WTC11 (cell line): ENCODE measurements around the gene JAKMIP1. TPM values are rescaled to one million over a fixed set of nuclear protein-coding genes. Genes with fewer than 3 reads are reported as not detected.

Experiments
- ATAC-seq: fragments of 200-7000 bp; cut with Tn5 transposase; 2 replicates; pipeline ENCODE4 v1.10.0; 2021; ENCODE audit warnings: mild to moderate bottlenecking, moderate library complexity
- CTCF ChIA-PET: fragments of 300-600 bp; sonication (Branson Sonifier 250); formaldehyde crosslinking; loops from one replicate; lab custom pipeline; 2021; ENCODE audit warnings: antibody characterized with exemption; lab: Charles Lee
- POLR2A ChIA-PET: fragments of 350-600 bp; sonication (Branson Sonifier 250); formaldehyde crosslinking; loops from one replicate; lab custom pipeline; 2021; ENCODE audit warnings: antibody characterized with exemption; lab: Charles Lee
- DNase-seq: peaks from one replicate; pipeline ENCODE4 v3.0.0; 2021; ENCODE audit warnings: low spot score
- H3K27ac Mint-ChIP-seq: 2 replicates; pipeline ENCODE4 v1.8.0; 2021; ENCODE audit warnings: mixed read lengths
- H3K27me3 Mint-ChIP-seq: 2 replicates; pipeline ENCODE4 v1.8.0; 2021; ENCODE audit warnings: low read depth, mild to moderate bottlenecking, moderate library complexity, mixed read lengths
- H3K36me3 Mint-ChIP-seq: 2 replicates; pipeline ENCODE4 v1.8.0; 2021; ENCODE audit warnings: mixed read lengths
- H3K4me1 Mint-ChIP-seq: 2 replicates; pipeline ENCODE4 v1.8.0; 2022; ENCODE audit warnings: mixed read lengths
- H3K4me3 Mint-ChIP-seq: 2 replicates; pipeline ENCODE4 v1.8.0; 2021; ENCODE audit warnings: mild to moderate bottlenecking, moderate library complexity, mixed read lengths
- H3K9me3 Mint-ChIP-seq: 2 replicates; pipeline ENCODE4 v1.8.0; 2021; ENCODE audit warnings: mixed read lengths
- E2F1 ChIP-seq: sonication (generic); formaldehyde crosslinking; IDR thresholded peaks from 2 replicates; pipeline ENCODE4 v1.8.0; 2022; ENCODE audit warnings: mild to moderate bottlenecking, missing genetic modification reagents
- FOXK1 ChIP-seq: sonication (generic); formaldehyde crosslinking; IDR thresholded peaks from 2 replicates; pipeline ENCODE4 v1.8.0; 2022; ENCODE audit warnings: mild to moderate bottlenecking, moderate library complexity, missing genetic modification reagents
- GRHL2 ChIP-seq: fragments of 250-450 bp; sonication (Bioruptor Pico); IDR thresholded peaks from 2 replicates; pipeline ENCODE4 v1.8.0; 2022; ENCODE audit warnings: mild to moderate bottlenecking, moderate library complexity; ENCODE audit not compliant: insufficient replicate concordance, severe bottlenecking
- JUN ChIP-seq: sonication (generic); formaldehyde crosslinking; IDR thresholded peaks from 2 replicates; pipeline ENCODE4 v1.8.0; 2023; ENCODE audit warnings: mild to moderate bottlenecking, missing genetic modification reagents
- MXD4 ChIP-seq: fragments of 250-450 bp; sonication (Bioruptor Pico); IDR thresholded peaks from 2 replicates; pipeline ENCODE4 v1.8.0; 2021; ENCODE audit warnings: mild to moderate bottlenecking, moderate library complexity, borderline replicate concordance
- NFATC4 ChIP-seq: fragments of 250-450 bp; sonication (Bioruptor Pico); IDR thresholded peaks from 2 replicates; pipeline ENCODE4 v1.9.0; 2021; ENCODE audit warnings: mild to moderate bottlenecking
- NFYB ChIP-seq: sonication (generic); formaldehyde crosslinking; conservative IDR thresholded peaks from 2 replicates; pipeline ENCODE4 v1.8.0; 2022; ENCODE audit warnings: low read depth, missing genetic modification reagents
- NR3C1 ChIP-seq: sonication (generic); formaldehyde crosslinking; conservative IDR thresholded peaks from 2 replicates; pipeline ENCODE4 v1.8.1; 2023; ENCODE audit warnings: low read depth, mild to moderate bottlenecking, missing genetic modification reagents
- OVOL2 ChIP-seq: fragments of 250-450 bp; sonication (Bioruptor Pico); IDR thresholded peaks from 2 replicates; pipeline ENCODE4 v1.9.0; 2021; ENCODE audit warnings: mild to moderate bottlenecking, borderline replicate concordance
- RELA ChIP-seq: sonication (generic); formaldehyde crosslinking; IDR thresholded peaks from 2 replicates; pipeline ENCODE4 v1.8.1; 2022; ENCODE audit warnings: missing genetic modification reagents, mild to moderate bottlenecking, borderline replicate concordance
- RORB ChIP-seq: fragments of 250-450 bp; sonication (Bioruptor Pico); IDR thresholded peaks from 2 replicates; pipeline ENCODE4 v1.9.0; 2021; ENCODE audit warnings: mild to moderate bottlenecking
- SMAD4 ChIP-seq: sonication (generic); formaldehyde crosslinking; IDR thresholded peaks from 2 replicates; pipeline ENCODE4 v1.8.0; 2022; ENCODE audit warnings: mild to moderate bottlenecking, missing genetic modification reagents
- TCF7 ChIP-seq: sonication (generic); formaldehyde crosslinking; IDR thresholded peaks from 2 replicates; pipeline ENCODE4 v1.8.0; 2022; ENCODE audit warnings: mild to moderate bottlenecking, low read depth, missing genetic modification reagents, moderate library complexity
- ZNF425 ChIP-seq: fragments of 250-450 bp; sonication (Bioruptor Pico); conservative IDR thresholded peaks from 2 replicates; pipeline ENCODE4 v1.9.0; 2021; ENCODE audit warnings: mild to moderate bottlenecking
- ZNF512 ChIP-seq: sonication (generic); formaldehyde crosslinking; IDR thresholded peaks from 2 replicates; pipeline ENCODE4 v1.8.1; 2022; ENCODE audit warnings: missing genetic modification reagents, borderline replicate concordance
- total RNA-seq: library from RNA; stranded (reverse); gene quantifications from 3 replicates; pipeline ENCODE4 v1.2.3, GENCODE V29; 2021
- TF ChIP-seq, protein P1 (sequence below): sonication (generic); formaldehyde crosslinking; IDR thresholded peaks from 2 replicates; pipeline ENCODE4 v1.8.0; 2022; ENCODE audit warnings: mild to moderate bottlenecking, missing genetic modification reagents
- TF ChIP-seq, protein P2 (sequence below): sonication (generic); formaldehyde crosslinking; IDR thresholded peaks from 2 replicates; pipeline ENCODE4 v1.8.1; 2023; ENCODE audit warnings: mild to moderate bottlenecking, missing genetic modification reagents, moderate library complexity
- TF ChIP-seq, protein P3 (sequence below): sonication (generic); formaldehyde crosslinking; IDR thresholded peaks from 2 replicates; pipeline ENCODE4 v1.8.1; 2022; ENCODE audit warnings: low read depth, mild to moderate bottlenecking, moderate library complexity, missing genetic modification reagents, borderline replicate concordance
- TF ChIP-seq, protein P4 (sequence below): fragments of 250-450 bp; sonication (Bioruptor Pico); IDR thresholded peaks from 2 replicates; pipeline ENCODE4 v1.9.0; 2021; ENCODE audit warnings: mild to moderate bottlenecking
- TF ChIP-seq, protein P5 (sequence below): sonication (generic); formaldehyde crosslinking; IDR thresholded peaks from 2 replicates; pipeline ENCODE4 v1.8.1; 2023; ENCODE audit warnings: mild to moderate bottlenecking, missing genetic modification reagents
- TF ChIP-seq, protein P6 (sequence below): fragments of 200-600 bp; IDR thresholded peaks from 2 replicates; pipeline ENCODE4 v1.8.0; 2022; ENCODE audit warnings: antibody characterized with exemption

The JAKMIP1 gene
- total RNA-seq, 1 experiment from 2014 or later, result 4.0 TPM

DNA sequence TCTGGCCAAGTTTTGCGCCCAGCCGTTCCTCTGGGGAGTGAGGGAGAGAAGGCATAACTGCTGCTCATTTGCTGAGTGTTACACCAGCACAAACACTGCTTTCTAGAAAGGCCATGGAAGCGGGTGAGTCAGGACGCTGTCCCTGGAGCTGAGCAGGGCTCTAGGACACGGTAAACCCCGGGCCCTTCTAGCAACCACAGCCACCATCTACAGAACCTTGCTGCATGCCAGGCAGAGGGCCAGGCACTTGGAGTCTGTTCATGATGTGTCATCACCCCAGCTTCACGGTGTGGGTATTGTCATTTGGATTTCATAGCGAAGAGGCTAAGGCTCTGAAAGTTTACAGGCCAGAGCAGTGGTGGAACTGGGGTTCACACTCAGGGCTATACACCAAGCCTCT is 150.4 kb downstream of the JAKMIP1 start (continued):
- TF ChIP-seq, protein P1, sequence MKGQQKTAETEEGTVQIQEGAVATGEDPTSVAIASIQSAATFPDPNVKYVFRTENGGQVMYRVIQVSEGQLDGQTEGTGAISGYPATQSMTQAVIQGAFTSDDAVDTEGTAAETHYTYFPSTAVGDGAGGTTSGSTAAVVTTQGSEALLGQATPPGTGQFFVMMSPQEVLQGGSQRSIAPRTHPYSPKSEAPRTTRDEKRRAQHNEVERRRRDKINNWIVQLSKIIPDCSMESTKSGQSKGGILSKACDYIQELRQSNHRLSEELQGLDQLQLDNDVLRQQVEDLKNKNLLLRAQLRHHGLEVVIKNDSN (CRISPR knock-in tag), result no peak
- TF ChIP-seq RELA (CRISPR knock-in tag) (no peak), SMAD4 (no peak), FOXK1 (CRISPR knock-in tag) (no peak)
- TF ChIP-seq, protein P2, sequence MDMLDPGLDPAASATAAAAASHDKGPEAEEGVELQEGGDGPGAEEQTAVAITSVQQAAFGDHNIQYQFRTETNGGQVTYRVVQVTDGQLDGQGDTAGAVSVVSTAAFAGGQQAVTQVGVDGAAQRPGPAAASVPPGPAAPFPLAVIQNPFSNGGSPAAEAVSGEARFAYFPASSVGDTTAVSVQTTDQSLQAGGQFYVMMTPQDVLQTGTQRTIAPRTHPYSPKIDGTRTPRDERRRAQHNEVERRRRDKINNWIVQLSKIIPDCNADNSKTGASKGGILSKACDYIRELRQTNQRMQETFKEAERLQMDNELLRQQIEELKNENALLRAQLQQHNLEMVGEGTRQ, result no peak

- DNase-seq, result no peak
- CTCF ChIA-PET, result interaction anchor here (0.8 to 1.5 kb wide), 2 partner anchors 51 to 284 kb away, joined by 3 to 4 read pairs; no protein-coding TSS in a partner anchor
- H3K9me3 Mint-ChIP-seq, result no peaks in the 10 kb centered on the region
- H3K27ac Mint-ChIP-seq, result no peak overlapping the region
- no peak for ATAC-seq
- H3K27me3 Mint-ChIP-seq, result no peaks in the 10 kb centered on the region
- POLR2A ChIA-PET, result no interaction called here
- no peak overlapping the region for H3K4me3 Mint-ChIP-seq
- 0 out of 2 replicates have a peak, but pooled peaks cover 3% of the 10 kb centered on the region for H3K4me1 Mint-ChIP-seq
- no peaks in the 10 kb centered on the region for H3K36me3 Mint-ChIP-seq
- TF ChIP-seq, protein P3, sequence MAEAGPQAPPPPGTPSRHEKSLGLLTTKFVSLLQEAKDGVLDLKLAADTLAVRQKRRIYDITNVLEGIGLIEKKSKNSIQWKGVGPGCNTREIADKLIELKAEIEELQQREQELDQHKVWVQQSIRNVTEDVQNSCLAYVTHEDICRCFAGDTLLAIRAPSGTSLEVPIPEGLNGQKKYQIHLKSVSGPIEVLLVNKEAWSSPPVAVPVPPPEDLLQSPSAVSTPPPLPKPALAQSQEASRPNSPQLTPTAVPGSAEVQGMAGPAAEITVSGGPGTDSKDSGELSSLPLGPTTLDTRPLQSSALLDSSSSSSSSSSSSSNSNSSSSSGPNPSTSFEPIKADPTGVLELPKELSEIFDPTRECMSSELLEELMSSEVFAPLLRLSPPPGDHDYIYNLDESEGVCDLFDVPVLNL (CRISPR knock-in tag), result no peak
- TF ChIP-seq OVOL2 (CRISPR knock-in tag), result no peak
- TF ChIP-seq JUN (CRISPR knock-in tag), result no peak
- no peak for TF ChIP-seq GRHL2 (CRISPR knock-in tag)
- TF ChIP-seq RELA (CRISPR knock-in tag), result no peak
- no peak for TF ChIP-seq NR3C1 (CRISPR knock-in tag)
- no peak for TF ChIP-seq ZNF512 (CRISPR knock-in tag)
- TF ChIP-seq TCF7 (CRISPR knock-in tag), result no peak
- TF ChIP-seq E2F1 (CRISPR knock-in tag), result no peak
- TF ChIP-seq, protein P4, sequence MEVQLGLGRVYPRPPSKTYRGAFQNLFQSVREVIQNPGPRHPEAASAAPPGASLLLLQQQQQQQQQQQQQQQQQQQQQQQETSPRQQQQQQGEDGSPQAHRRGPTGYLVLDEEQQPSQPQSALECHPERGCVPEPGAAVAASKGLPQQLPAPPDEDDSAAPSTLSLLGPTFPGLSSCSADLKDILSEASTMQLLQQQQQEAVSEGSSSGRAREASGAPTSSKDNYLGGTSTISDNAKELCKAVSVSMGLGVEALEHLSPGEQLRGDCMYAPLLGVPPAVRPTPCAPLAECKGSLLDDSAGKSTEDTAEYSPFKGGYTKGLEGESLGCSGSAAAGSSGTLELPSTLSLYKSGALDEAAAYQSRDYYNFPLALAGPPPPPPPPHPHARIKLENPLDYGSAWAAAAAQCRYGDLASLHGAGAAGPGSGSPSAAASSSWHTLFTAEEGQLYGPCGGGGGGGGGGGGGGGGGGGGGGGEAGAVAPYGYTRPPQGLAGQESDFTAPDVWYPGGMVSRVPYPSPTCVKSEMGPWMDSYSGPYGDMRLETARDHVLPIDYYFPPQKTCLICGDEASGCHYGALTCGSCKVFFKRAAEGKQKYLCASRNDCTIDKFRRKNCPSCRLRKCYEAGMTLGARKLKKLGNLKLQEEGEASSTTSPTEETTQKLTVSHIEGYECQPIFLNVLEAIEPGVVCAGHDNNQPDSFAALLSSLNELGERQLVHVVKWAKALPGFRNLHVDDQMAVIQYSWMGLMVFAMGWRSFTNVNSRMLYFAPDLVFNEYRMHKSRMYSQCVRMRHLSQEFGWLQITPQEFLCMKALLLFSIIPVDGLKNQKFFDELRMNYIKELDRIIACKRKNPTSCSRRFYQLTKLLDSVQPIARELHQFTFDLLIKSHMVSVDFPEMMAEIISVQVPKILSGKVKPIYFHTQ (CRISPR knock-in tag), result no peak
- TF ChIP-seq ZNF425 (CRISPR knock-in tag), result no peak
- TF ChIP-seq, protein P2, result no peak
- no peak for TF ChIP-seq MXD4
- TF ChIP-seq, protein P5, sequence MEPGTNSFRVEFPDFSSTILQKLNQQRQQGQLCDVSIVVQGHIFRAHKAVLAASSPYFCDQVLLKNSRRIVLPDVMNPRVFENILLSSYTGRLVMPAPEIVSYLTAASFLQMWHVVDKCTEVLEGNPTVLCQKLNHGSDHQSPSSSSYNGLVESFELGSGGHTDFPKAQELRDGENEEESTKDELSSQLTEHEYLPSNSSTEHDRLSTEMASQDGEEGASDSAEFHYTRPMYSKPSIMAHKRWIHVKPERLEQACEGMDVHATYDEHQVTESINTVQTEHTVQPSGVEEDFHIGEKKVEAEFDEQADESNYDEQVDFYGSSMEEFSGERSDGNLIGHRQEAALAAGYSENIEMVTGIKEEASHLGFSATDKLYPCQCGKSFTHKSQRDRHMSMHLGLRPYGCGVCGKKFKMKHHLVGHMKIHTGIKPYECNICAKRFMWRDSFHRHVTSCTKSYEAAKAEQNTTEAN (CRISPR knock-in tag), result no peak
- TF ChIP-seq, protein P6, sequence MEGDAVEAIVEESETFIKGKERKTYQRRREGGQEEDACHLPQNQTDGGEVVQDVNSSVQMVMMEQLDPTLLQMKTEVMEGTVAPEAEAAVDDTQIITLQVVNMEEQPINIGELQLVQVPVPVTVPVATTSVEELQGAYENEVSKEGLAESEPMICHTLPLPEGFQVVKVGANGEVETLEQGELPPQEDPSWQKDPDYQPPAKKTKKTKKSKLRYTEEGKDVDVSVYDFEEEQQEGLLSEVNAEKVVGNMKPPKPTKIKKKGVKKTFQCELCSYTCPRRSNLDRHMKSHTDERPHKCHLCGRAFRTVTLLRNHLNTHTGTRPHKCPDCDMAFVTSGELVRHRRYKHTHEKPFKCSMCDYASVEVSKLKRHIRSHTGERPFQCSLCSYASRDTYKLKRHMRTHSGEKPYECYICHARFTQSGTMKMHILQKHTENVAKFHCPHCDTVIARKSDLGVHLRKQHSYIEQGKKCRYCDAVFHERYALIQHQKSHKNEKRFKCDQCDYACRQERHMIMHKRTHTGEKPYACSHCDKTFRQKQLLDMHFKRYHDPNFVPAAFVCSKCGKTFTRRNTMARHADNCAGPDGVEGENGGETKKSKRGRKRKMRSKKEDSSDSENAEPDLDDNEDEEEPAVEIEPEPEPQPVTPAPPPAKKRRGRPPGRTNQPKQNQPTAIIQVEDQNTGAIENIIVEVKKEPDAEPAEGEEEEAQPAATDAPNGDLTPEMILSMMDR, result no peak
- TF ChIP-seq NFYB (CRISPR knock-in tag), result no peak
- TF ChIP-seq RORB, result no peak
- TF ChIP-seq NFATC4, result no peak
Measured at GRCh38 chr4:6049278-6049677, 151.1 kb downstream of the JAKMIP1 start.
